GM19238 (cell line): Measurements from ENCODE around the gene TRIM24.
"Not testable (repeated sequence)": the region's sequence is repeated elsewhere in the genome, so short reads cannot be mapped to it uniquely, and the experiment has no call there.

Experiments
- DNase-seq: peaks from one replicate; pipeline ENCODE4 v3.0.0; 2011; ENCODE audit warnings: low spot score; ENCODE audit not compliant: insufficient read length

Gene TRIM24

GRCh38 chr7:138460649-138461607 is 869 bp downstream of the TRIM24 start:
- peak; percentile 44 for DNase-seq

GRCh38 chr7:138463291-138463618 is 3.2 kb downstream of the TRIM24 start:
- not testable (repeated sequence) for DNase-seq

- no peak for DNase-seq
These were observed 5.0 kb downstream of the TRIM24 start for GRCh38 chr7:138465046-138465445.

GRCh38 chr7:138466069-138466756 is 6.2 kb downstream of the TRIM24 start:
- DNase-seq: not testable (repeated sequence)

GRCh38 chr7:138468244-138469123 is 8.4 kb downstream of the TRIM24 start:
- DNase-seq: no peak

GRCh38 chr7:138470391-138471157 is 10.5 kb downstream of the TRIM24 start:
- DNase-seq: no peak

- no peak for DNase-seq
These were observed 12.4 kb downstream of the TRIM24 start for GRCh38 chr7:138472292-138473079.

GRCh38 chr7:138475377-138475776 is 15.3 kb downstream of the TRIM24 start:
- no peak for DNase-seq

GRCh38 chr7:138477081-138477578 is 17.1 kb downstream of the TRIM24 start:
- no peak for DNase-seq

GRCh38 chr7:138477581-138477980 is 17.5 kb downstream of the TRIM24 start:
- DNase-seq: no peak

GRCh38 chr7:138478499-138478908 is 18.4 kb downstream of the TRIM24 start:
- peak; percentile 7 for DNase-seq

GRCh38 chr7:138480527-138480926 is 20.5 kb downstream of the TRIM24 start:
- no peak for DNase-seq

GRCh38 chr7:138481447-138482380 is 21.7 kb downstream of the TRIM24 start:
- DNase-seq: no peak

GRCh38 chr7:138483531-138483930 is 23.5 kb downstream of the TRIM24 start:
- DNase-seq: no peak

- not testable (repeated sequence) for DNase-seq
These were observed 25.4 kb downstream of the TRIM24 start for GRCh38 chr7:138485508-138485907.

- not testable (repeated sequence) for DNase-seq
These were observed 29.1 kb downstream of the TRIM24 start for GRCh38 chr7:138489139-138489538.

GRCh38 chr7:138491612-138492386 is 31.7 kb downstream of the TRIM24 start:
- DNase-seq: no peak

GRCh38 chr7:138492423-138492822 is 32.4 kb downstream of the TRIM24 start:
- no peak for DNase-seq
